SK-N-SH treated with all-trans-retinoic acid at 6 μM for 48 hours (cell line): Measurements from ENCODE around the gene ERVMER34-1.

Experiments
- ATAC-seq: fragments of 200-7000 bp; cut with Tn5 transposase; 3 replicates; pipeline ENCODE4 v1.9.1; 2020; ENCODE audit warnings: mild to moderate bottlenecking, moderate library complexity
- ARNTL ChIP-seq: fragments of 450-650 bp; formaldehyde crosslinking; IDR thresholded peaks from 2 replicates; pipeline ENCODE4 v1.5.0; 2020; ENCODE audit warnings: low read depth, mild to moderate bottlenecking, moderate library complexity, borderline replicate concordance
- CREB5 ChIP-seq: fragments of 250-450 bp; sonication (Bioruptor Pico); IDR thresholded peaks from 2 replicates; pipeline ENCODE4 v1.5.1; 2020; ENCODE audit warnings: low read depth, mild to moderate bottlenecking, moderate library complexity
- CSRNP3 ChIP-seq: fragments of 250-450 bp; sonication (Bioruptor Pico); IDR thresholded peaks from 2 replicates; pipeline ENCODE4 v1.5.1; 2021; ENCODE audit warnings: mild to moderate bottlenecking, moderate library complexity
- ISL1 ChIP-seq: fragments of 250-450 bp; sonication (Bioruptor Pico); IDR thresholded peaks from 2 replicates; pipeline ENCODE4 v2.1.2; 2022; ENCODE audit warnings: mild to moderate bottlenecking, moderate library complexity
- OSR1 ChIP-seq: fragments of 250-450 bp; sonication (Bioruptor Pico); IDR thresholded peaks from 2 replicates; pipeline ENCODE4 v1.8.0; 2022; ENCODE audit warnings: moderate library complexity, mild to moderate bottlenecking, inconsistent platforms
- POU6F1 ChIP-seq: fragments of 250-450 bp; sonication (Bioruptor Pico); IDR thresholded peaks from 2 replicates; pipeline ENCODE4 v1.8.0; 2021; ENCODE audit warnings: low read depth, mild to moderate bottlenecking, moderate library complexity, borderline replicate concordance
- TOX ChIP-seq: fragments of 250-450 bp; sonication (Bioruptor Pico); IDR thresholded peaks from 2 replicates; pipeline ENCODE4 v1.8.0; 2021; ENCODE audit warnings: mild to moderate bottlenecking, moderate library complexity, borderline replicate concordance
- TSHZ2 ChIP-seq: fragments of 250-450 bp; sonication (Bioruptor Pico); IDR thresholded peaks from 2 replicates; pipeline ENCODE4 v1.5.0; 2020; ENCODE audit warnings: mild to moderate bottlenecking, moderate library complexity
- ZNF565 ChIP-seq: fragments of 450-650 bp; formaldehyde crosslinking; conservative IDR thresholded peaks from 2 replicates; pipeline ENCODE4 v1.5.0; 2020; ENCODE audit warnings: low read depth, mild to moderate bottlenecking, moderate library complexity
- ZNF8 ChIP-seq: fragments of 450-650 bp; formaldehyde crosslinking; IDR thresholded peaks from 2 replicates; pipeline ENCODE4 v1.5.0; 2020; ENCODE audit warnings: mild to moderate bottlenecking, moderate library complexity

ERVMER34-1 gene

GRCh38 chr4:52701207-52701606 is 50.0 kb downstream of the ERVMER34-1 start (continued):
- TF ChIP-seq TSHZ2 (CRISPR knock-in tag): no peak
- TF ChIP-seq, all 23 proteins: peak for 0

GRCh38 chr4:52694936-52695335 is 56.3 kb downstream of the ERVMER34-1 start:
- ATAC-seq: no peak
- TF ChIP-seq ARNTL (CRISPR knock-in tag) (no peak), ZNF8 (CRISPR knock-in tag) (no peak), ISL1 (CRISPR knock-in tag) (no peak), CREB5 (no peak), TOX (CRISPR knock-in tag) (no peak)
- TF ChIP-seq, all 23 proteins: peak for 0

- TF ChIP-seq POU6F1 (no peak), OSR1 (CRISPR knock-in tag) (no peak), ARNTL (CRISPR knock-in tag) (no peak), ZNF565 (CRISPR knock-in tag) (no peak), TOX (CRISPR knock-in tag) (no peak), CREB5 (no peak), ZNF8 (CRISPR knock-in tag) (no peak), TSHZ2 (CRISPR knock-in tag) (no peak), CSRNP3 (CRISPR knock-in tag) (no peak)
- no peak for ATAC-seq
These were observed 57.7 kb downstream of the ERVMER34-1 start for GRCh38 chr4:52693492-52693891.
